ENCODE results near the gene SAMD10. TPM values are rescaled to one million over a fixed set of nuclear protein-coding genes. Genes with fewer than 3 reads are reported as not detected.

The SAMD10 gene
- 0.25 and 0.73 TPM in 2 replicates for polyA plus RNA-seq

GRCh38 chr20:63979557-63980316 lies at the start of gene SAMD10:
Gene SAMD10 (minus strand): TSS chr20:63979642. CDS start chr20:63979467, 175 bp downstream.

GRCh38 chr20:63980806-63981728 lies 1.6 kb upstream of the SAMD10 start, which contains the start of gene PRPF6:
Gene PRPF6 (plus strand): TSS chr20:63981132. CDS start chr20:63981246, 114 bp downstream.

DNA sequence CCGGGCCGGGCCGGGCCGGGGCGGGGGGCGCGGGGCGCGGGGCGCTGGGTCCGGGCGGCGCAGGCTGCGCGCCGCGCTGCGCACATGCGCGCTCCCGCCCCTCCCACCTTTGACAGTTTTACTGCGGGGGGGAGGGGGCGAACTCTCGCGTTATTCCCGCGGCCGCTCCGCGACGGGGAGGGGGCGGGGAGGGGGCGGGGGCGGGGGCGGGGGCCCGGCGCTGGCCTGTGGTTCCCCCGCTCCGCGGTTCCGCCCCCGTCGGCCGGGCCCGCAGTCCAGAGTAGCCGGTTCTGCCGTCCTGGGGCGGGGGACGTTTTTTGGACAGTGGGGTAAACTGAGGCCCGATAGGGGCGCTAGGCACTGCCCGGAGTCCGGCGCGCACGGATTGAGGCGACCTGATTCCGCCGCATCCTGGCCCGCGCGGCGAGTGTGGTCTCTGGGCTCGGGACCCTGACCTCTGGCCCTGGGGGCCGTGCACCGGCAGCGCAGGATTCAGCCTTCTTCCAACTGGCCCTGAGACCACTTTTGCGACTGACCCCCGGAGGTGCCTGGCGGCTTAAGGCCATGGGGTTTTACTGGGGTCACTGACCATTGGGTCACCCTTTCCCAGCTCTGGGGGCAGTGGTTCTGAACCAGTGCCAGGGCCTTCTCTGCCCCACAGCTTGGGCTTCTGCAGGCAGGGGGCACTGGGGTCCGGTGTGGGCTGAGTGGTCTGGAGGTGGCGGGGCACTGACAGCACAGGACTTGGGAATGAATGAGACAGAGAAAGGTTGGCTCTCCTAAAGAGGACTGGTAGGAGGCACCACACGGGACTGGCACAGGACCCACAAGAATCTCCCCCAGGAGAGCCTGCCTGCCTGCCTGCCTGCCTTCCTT lies 9.4 kb downstream of the SAMD10 start, which contains the start of gene ZNF512B:
Gene ZNF512B, minus strand, starts transcription at position 93 of the 876 bp plus-strand sequence. CDS start 1,980 bp downstream, outside the sequence.

GRCh38 chr20:63955827-63956663 lies 23.4 kb downstream of the SAMD10 start, which contains the start of gene UCKL1:
Gene UCKL1 (minus strand): TSS chr20:63956416. CDS start chr20:63956372, 44 bp downstream.

Other genes with a start within 250 kb of the SAMD10 start
- gene LIME1, start 243.0 kb downstream of the SAMD10 start, polyA plus RNA-seq = not detected in 2 replicates
- gene SLC2A4RG, start 239.9 kb downstream of the SAMD10 start, polyA plus RNA-seq = 0.93 TPM in 1 of 2 replicates, not detected in the other
- gene ZBTB46, start 148.4 kb downstream of the SAMD10 start, polyA plus RNA-seq = 2.8 and 6.3 TPM in 2 replicates
- gene ABHD16B, start 118.1 kb downstream of the SAMD10 start, polyA plus RNA-seq = not detected in 2 replicates
- 7.6 and 9.1 TPM in 2 replicates for gene TPD52L2, start 114.4 kb downstream of the SAMD10 start, polyA plus RNA-seq
- 8.3 and 9.6 TPM in 2 replicates for gene DNAJC5, start 84.5 kb downstream of the SAMD10 start, polyA plus RNA-seq
- 3.1 and 5.6 TPM in 2 replicates for gene UCKL1, start 23.2 kb downstream of the SAMD10 start, polyA plus RNA-seq
- 0.05 and 0.06 TPM in 2 replicates for gene ZNF512B, start 9.7 kb downstream of the SAMD10 start, polyA plus RNA-seq
- 11.7 and 17.3 TPM in 2 replicates for gene PRPF6, start 1.5 kb upstream of the SAMD10 start, polyA plus RNA-seq
- not detected in 2 replicates for gene C20orf204, start 56.5 kb upstream of the SAMD10 start, polyA plus RNA-seq
- gene SOX18, start 70.0 kb upstream of the SAMD10 start, polyA plus RNA-seq = 0.29 TPM in 1 of 2 replicates, not detected in the other
- 42.6 and 72.7 TPM in 2 replicates for gene TCEA2, start 83.6 kb upstream of the SAMD10 start, polyA plus RNA-seq
- 0.36 TPM in 1 of 2 replicates, not detected in the other for gene RGS19, start 99.9 kb upstream of the SAMD10 start, polyA plus RNA-seq
- 0.13 TPM in 1 of 2 replicates, not detected in the other for gene OPRL1, start 100.4 kb upstream of the SAMD10 start, polyA plus RNA-seq
- gene LKAAEAR1, start 104.8 kb upstream of the SAMD10 start, polyA plus RNA-seq = not detected in 2 replicates
- gene NPBWR2, start 127.9 kb upstream of the SAMD10 start, polyA plus RNA-seq = not detected in 2 replicates
- 0.75 and 2.0 TPM in 2 replicates for gene MYT1, start 184.8 kb upstream of the SAMD10 start, polyA plus RNA-seq

Data from Purkinje cell (primary cell).